ENCODE results near the gene HCFC2. TPM values are rescaled to one million over a fixed set of nuclear protein-coding genes. Genes with fewer than 3 reads are reported as not detected.

Gene HCFC2
- total RNA-seq, 2 donors from 2014 or later: 2.2 to 3.4 TPM

GRCh38 chr12:104048162-104048561, 16.2 kb upstream of the HCFC2 start:
- 91 to 96% methylated on average over 4 to 5 of the region's 5 CpGs for WGBS, 2 experiments (ENCODE audit: insufficient coverage in 1 of 2, insufficient read length in 1 of 2)
- H3K27ac ChIP-seq (ENCODE audit: low read depth, low read length): no peak overlapping the region
- no peak overlapping the region for H3K27ac Mint-ChIP-seq
- H3K27me3 ChIP-seq (ENCODE audit: control insufficient read depth, insufficient read depth, low read length, poor library complexity, severe bottlenecking): peaks cover 26% of the 10 kb centered on the region
- H3K36me3 Mint-ChIP-seq (ENCODE audit: low read depth): no peaks in the 10 kb centered on the region
- DNase-seq: no peak
- no peak for TF ChIP-seq CTCF (conservative IDR thresholded peaks at IDR 0.05)
- H3K4me3 Mint-ChIP-seq: no peak overlapping the region
- H3K4me1 ChIP-seq (ENCODE audit: control insufficient read depth, insufficient read depth, low read length): no peaks in the 10 kb centered on the region
- H3K4me1 Mint-ChIP-seq: peaks cover 5% of the 10 kb centered on the region
- H3K36me3 ChIP-seq (ENCODE audit: control insufficient read depth, insufficient read depth, low read length): no peaks in the 10 kb centered on the region
- no peak overlapping the region for H3K9ac ChIP-seq (ENCODE audit: extremely low read depth, low read length, poor library complexity, severe bottlenecking)
- H3K27me3 Mint-ChIP-seq (ENCODE audit: insufficient read depth): peaks cover 33% of the 10 kb centered on the region
- H3K9me3 Mint-ChIP-seq: no peaks in the 10 kb centered on the region
- H3K9me3 ChIP-seq (ENCODE audit: control insufficient read depth, low read length): no peaks in the 10 kb centered on the region
- no peak overlapping the region for H3K4me3 ChIP-seq (ENCODE audit: low read length)

GRCh38 chr12:104048811-104049210, 15.5 kb upstream of the HCFC2 start:
- WGBS, 2 experiments (ENCODE audit: insufficient coverage in 1 of 2, insufficient read length in 1 of 2): 92 to 96% methylated on average over 2 to 3 of the region's 3 CpGs

GRCh38 chr12:104049278-104049902, 14.9 kb upstream of the HCFC2 start:
- peak overlapping the region; percentile 12 for H3K9ac ChIP-seq (ENCODE audit: extremely low read depth, low read length, poor library complexity, severe bottlenecking)
- no peaks in the 10 kb centered on the region for H3K36me3 Mint-ChIP-seq (ENCODE audit: low read depth)

More at GRCh38 chr12:104048811-104049210, 15.5 kb upstream of the HCFC2 start:
- no peaks in the 10 kb centered on the region for H3K9me3 Mint-ChIP-seq
- H3K27me3 Mint-ChIP-seq (ENCODE audit: insufficient read depth): peaks cover 32% of the 10 kb centered on the region
- Histone ChIP-seq H3K27ac (ENCODE audit: low read depth, low read length) (no peak overlapping the region), H3K4me3 (ENCODE audit: low read length) (no peak overlapping the region), H3K4me1 (ENCODE audit: control insufficient read depth, insufficient read depth, low read length) (no peaks in the 10 kb centered on the region), H3K9me3 (ENCODE audit: control insufficient read depth, low read length) (no peaks in the 10 kb centered on the region), H3K27me3 (ENCODE audit: control insufficient read depth, insufficient read depth, low read length, poor library complexity, severe bottlenecking) (peaks cover 26% of the 10 kb centered on the region), H3K36me3 (ENCODE audit: control insufficient read depth, insufficient read depth, low read length) (no peaks in the 10 kb centered on the region), H3K9ac (ENCODE audit: extremely low read depth, low read length, poor library complexity, severe bottlenecking) (no peak overlapping the region)
- no peak for TF ChIP-seq CTCF (conservative IDR thresholded peaks at IDR 0.05)
- H3K36me3 Mint-ChIP-seq (ENCODE audit: low read depth): no peaks in the 10 kb centered on the region
- H3K27ac Mint-ChIP-seq: no peak overlapping the region
- peak overlapping the region; percentile 64 for H3K4me3 Mint-ChIP-seq
- H3K4me1 Mint-ChIP-seq: peaks cover 5% of the 10 kb centered on the region
- DNase-seq: no peak

More at GRCh38 chr12:104049278-104049902, 14.9 kb upstream of the HCFC2 start:
- no peak for DNase-seq
- Histone ChIP-seq H3K27ac (ENCODE audit: low read depth, low read length) (no peak overlapping the region), H3K4me3 (ENCODE audit: low read length) (peak overlapping the region; percentile 79), H3K36me3 (ENCODE audit: control insufficient read depth, insufficient read depth, low read length) (no peaks in the 10 kb centered on the region), H3K4me1 (ENCODE audit: control insufficient read depth, insufficient read depth, low read length) (no peaks in the 10 kb centered on the region), H3K27me3 (ENCODE audit: control insufficient read depth, insufficient read depth, low read length, poor library complexity, severe bottlenecking) (peaks cover 26% of the 10 kb centered on the region), H3K9me3 (ENCODE audit: control insufficient read depth, low read length) (no peaks in the 10 kb centered on the region)
- Mint-ChIP-seq H3K27ac (no peak overlapping the region), H3K9me3 (no peaks in the 10 kb centered on the region), H3K4me3 (peak overlapping the region; percentile 64), H3K4me1 (peaks cover 5% of the 10 kb centered on the region), H3K27me3 (ENCODE audit: insufficient read depth) (peaks cover 30% of the 10 kb centered on the region)
- no peak for TF ChIP-seq CTCF (conservative IDR thresholded peaks at IDR 0.05)
- WGBS, 2 experiments (ENCODE audit: insufficient coverage in 1 of 2, insufficient read length in 1 of 2): 33 to 46% methylated on average over 9 of the region's 9 CpGs

Data from endodermal cell (in vitro differentiated cells).